HG03196 (cell line): ENCODE results near the gene UBXN11.
"Not testable (repeated sequence)": the region's sequence is repeated elsewhere in the genome, so short reads cannot be mapped to it uniquely, and the experiment has no call there.

Experiments
- ATAC-seq: cut with Tn5 transposase; IDR thresholded peaks from one replicate; pipeline ENCODE4 v1.9.1; 2021; ENCODE audit not compliant: unreplicated experiment

The UBXN11 gene

DNA sequence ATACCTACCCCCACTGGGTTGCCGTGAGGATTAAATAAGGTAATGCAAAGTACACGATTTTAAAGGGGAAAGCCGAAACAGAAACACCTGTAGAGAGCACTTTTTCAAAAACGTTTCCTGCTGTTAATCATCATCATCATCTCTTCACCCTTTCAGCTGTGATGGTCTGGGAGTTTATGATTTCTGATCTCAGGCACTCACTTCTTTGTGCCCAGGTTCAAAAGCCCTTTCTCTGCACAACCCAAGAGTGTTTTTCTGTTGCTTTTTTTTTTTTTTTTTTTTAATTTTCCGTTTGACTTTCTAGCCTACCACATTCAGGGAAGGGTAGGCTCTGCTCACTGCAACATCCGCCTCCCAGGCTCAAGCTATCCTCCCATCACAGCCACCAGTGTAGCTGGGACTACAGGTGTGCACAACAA lies 936 bp upstream of the UBXN11 start:
- no peak for ATAC-seq

DNA sequence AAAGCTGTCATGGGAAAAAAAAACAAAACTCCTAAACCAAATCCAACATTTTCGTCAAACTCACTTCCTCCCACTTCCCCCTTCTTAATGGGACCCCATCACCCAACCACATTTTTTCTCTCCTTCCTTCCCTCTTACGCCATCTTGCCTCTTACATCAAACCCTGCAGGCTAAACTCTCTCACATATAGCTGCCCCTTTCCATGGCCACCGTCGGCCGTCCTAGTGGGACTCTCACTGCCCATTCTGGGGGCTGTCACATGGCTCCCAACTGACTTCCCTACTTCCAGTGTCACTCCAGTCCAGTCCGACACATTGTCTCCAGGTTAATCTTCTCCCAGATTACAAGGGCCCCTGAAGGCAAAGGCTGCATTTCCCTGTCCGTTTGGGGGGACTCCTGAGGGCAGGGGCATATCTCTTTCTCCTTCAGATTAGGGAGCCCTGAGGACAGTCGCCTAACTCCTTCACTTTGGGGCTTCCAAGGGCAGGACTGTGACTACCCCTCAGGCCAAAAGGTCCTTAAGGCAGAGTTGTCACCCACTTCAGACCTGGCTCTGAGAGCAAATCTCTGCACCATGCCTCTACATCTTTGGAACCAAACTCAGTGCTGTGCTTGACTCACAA lies 658 bp downstream of the UBXN11 start:
- ATAC-seq = peak; percentile 14

- ATAC-seq = no peak
Observed at GRCh38 chr1:26302733-26303405, 3.6 kb downstream of the UBXN11 start.

DNA sequence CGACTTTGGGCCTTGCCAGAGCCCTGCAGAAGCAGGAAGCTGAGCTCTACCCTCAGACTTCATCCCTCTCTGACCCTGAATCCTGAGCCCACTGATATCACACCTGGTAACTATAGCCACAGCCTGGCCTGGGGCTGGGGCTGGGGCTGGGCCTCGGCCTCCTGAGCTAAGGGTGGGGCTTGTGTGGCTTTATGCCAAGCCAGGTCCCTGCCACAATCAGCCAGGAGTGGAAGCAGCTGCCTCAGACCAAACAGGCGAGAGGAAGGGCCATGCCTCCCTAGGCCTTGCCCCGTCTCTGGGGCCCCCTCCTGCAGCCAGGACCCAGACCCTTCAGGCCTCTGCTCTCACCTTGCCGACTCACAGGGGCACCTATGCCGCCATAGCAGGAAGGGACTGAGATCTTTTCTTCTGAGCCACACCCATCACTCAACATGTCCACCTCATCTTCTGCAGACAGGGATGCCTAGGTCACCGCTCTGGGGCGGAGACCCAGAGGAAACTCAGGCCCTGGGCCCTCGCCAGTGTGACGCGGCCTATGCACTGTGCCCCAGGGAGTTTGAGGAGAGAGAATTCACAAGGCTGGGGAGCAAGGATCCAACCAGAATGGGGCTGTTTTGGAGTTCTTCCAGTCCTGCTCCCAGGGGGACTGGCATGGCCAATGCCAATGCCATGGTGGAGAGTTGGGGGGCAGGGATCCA lies 5.7 kb downstream of the UBXN11 start:
- ATAC-seq = no peak

DNA sequence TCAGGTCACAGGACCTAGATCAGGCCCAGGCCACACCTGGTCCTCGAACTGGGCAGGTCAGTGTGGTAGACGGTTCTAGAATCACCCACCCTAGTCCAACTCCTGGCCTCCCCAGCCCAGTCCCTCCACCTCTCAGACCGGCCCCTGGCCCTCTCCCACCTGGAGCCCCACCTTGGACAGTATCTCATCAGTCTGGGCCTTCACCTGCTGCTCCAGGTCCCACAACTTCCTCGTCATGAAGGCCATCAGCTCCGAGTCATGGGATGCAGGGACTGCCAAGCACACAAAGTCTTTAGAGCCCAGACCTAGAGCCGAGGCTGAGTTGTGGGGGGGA lies 8.7 kb downstream of the UBXN11 start:
- no peak for ATAC-seq

DNA sequence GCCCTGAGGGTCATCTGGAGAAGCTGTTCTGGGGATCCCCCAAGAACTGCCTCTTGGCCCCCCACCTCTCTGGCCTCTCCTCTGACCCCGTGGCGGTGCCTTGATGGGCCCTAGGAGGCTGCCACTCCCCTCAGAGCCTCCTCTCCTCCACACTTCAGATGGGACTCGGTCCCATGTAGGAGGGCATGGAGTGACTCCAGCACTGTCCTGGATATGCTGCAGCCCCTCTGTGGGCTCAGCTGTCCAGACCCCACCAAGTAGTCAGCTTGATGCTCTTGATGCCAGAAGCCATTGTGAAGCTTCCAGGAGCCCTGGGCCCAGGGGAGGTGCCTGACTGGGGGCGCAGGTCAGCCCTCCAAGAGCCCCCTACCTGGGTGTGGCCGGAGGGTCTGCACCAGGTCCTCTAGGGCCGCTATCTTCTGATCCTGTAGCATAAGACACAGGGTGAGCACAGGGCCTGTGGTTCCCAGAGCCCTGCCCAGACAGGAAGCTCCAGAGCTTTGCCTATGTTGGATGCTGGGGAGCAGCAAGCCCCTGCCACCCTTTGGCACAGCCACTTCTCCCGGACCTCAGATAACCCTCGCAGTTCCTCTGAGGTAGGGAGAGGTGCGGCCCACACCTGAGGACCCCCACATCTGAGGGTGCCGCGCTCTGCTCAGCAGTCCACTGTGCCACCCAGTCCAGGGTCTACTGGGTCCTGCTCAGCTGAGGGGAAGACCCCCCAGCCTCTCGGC lies 9.2 kb downstream of the UBXN11 start:
- ATAC-seq = no peak

DNA sequence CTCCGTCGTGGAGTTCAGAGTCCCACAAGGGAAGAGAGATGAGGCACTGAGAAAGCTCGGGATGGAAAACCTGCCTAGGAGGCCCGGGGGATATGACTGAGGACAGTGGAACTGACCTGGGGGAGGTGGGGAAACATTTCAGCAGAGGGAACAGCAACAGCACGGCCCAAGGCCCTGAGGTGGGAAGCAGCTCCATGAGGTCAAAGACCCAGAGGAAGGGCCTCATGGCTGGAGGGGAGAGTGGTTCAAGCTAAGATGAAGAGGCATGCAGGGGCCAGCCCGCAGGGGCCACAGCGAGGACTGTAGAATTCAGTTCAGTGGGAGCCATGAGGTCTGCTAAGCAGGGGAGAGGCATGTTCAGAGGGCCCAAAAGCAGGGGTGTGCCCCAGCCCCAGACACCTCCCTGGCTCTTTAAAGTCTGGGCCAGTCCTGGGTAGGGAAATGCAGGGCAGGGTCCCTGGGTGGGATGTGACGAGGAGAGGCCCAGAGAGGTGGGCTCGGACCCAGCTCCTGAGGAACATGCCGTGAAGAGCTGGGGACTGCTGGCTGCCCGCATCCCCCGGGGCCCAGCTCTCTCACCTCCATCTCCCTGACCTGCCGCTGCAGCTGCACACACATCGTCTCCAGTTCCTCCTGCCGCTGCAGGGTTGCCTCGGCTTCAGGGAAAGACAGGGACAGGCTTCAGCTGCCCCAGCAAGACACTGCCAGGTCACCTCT lies 9.9 kb downstream of the UBXN11 start:
- ATAC-seq = no peak

GRCh38 chr1:26295194-26296138 lies 11.0 kb downstream of the UBXN11 start:
- ATAC-seq = no peak

- no peak for ATAC-seq
Observed at GRCh38 chr1:26293911-26294463, 12.4 kb downstream of the UBXN11 start.

- not testable (repeated sequence) for ATAC-seq
Observed at GRCh38 chr1:26292735-26293134, 13.7 kb downstream of the UBXN11 start.

GRCh38 chr1:26291939-26292338 lies 14.5 kb downstream of the UBXN11 start:
- ATAC-seq = no peak

DNA sequence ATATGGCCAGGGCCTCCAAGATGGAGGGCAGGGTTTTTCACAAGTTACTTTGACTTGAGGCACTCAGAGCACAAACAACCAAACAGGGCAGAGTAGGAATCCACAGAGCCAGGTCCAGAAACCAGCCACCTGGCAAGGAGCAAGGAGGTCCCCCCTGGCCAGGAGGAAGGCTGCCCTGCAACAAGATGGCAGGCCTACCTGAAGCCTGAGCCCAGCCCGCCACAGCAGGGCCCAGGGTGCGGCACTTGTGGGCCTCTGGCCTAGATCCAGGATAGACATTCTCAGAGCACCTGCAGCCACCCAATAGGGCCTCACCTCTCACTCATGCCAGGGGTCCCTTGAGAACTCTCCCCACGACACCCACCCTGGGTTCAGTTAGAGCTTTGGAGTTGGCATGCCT lies 15.0 kb downstream of the UBXN11 start:
- ATAC-seq = no peak

- no peak for ATAC-seq
Observed at GRCh38 chr1:26290882-26291261, 15.6 kb downstream of the UBXN11 start.

DNA sequence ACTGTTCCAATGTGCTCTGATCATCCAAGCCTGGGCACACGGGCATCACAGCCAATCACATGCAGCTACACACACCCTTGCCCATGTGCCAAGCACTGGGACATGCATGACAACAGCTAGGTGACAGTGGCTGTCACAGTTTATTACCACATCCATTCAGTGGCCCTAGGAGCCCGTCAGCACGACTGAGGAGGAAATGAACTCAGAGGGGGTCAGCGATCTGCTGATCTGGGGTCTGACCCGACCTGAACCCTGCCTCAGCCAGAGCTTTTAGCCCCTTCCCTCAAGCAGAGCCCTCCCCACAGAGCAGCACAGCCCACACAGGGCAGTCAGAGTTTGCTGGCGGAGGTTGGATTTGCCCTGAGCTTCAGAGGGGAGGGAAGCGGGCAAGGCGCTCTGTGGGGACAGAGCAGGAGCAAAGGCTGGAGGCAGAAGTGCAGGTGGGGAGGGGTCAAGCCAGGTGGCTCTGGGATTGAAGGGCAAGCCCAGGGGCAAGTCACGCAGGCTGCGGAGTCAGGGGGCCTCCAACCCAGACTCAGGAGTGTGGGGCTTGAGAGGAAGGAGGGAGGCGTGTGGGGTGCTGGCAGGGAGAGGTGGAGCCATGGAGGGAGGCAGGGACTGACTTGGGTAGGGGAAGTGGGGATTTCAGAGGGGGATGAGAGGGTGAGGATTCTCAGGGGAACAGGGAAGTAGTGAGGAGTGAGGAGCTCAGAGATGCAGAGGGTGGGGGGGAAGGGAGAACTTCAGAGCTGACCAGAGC lies 16.1 kb downstream of the UBXN11 start:
- ATAC-seq = no peak

- peak; percentile 24 for ATAC-seq
Observed at GRCh38 chr1:26289158-26290059, 17.0 kb downstream of the UBXN11 start.

DNA sequence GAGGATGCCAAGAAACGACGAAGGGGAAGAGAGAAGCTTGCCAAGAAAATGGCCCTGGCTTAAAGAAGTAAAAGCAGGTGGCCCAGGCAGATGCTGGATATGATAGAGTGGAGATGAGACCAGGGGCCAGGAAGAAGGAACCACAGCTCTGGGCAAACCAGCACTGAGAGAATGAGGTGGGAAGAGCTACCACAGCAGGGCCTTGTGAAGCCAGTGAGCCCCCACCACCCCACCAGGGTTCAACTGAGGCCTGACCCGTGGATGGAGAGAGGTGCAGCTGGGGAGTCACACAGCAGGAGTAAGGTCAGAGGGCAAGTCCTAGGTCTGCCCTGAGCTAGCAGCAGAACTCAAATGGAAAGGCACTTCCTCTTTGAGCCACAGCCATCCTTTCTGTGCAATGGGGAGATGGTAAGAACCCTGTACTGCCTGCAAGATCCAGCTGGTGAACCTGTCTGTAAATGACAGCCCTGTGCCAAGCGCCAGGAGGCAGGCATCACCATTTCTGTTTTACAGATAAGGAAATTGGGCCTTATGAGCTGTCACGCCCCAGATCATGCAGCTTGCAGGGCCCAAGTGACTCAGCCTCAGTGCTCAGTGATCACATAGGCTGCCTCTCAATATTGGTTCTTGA lies 18.0 kb downstream of the UBXN11 start:
- no peak for ATAC-seq

GRCh38 chr1:26287811-26288210 lies 18.6 kb downstream of the UBXN11 start:
- no peak for ATAC-seq
